A549 (cell line): ENCODE data around the gene GNGT2.

Source experiments
- EP300 ChIP-seq, 2 experiments: fragments of >200 bp; sonication (Bioruptor Twin); formaldehyde crosslinking; IDR thresholded peaks; 2 replicates in 1 of 2; 3 replicates in 1 of 2; pipeline ENCODE4 v1.6.1; 2016 to 2017
- MYC ChIP-seq: IDR thresholded peaks from 2 replicates; pipeline ENCODE4 v1.6.1; 2012; ENCODE audit warnings: mild to moderate bottlenecking, inconsistent platforms, low read length, improper control_type of control experiment, borderline replicate concordance
- TF ChIP-seq, protein P1 (sequence below): fragments of >200 bp; sonication (Bioruptor Twin); formaldehyde crosslinking; IDR thresholded peaks from 3 replicates; pipeline ENCODE4 v1.5.1; 2016

DNA sequence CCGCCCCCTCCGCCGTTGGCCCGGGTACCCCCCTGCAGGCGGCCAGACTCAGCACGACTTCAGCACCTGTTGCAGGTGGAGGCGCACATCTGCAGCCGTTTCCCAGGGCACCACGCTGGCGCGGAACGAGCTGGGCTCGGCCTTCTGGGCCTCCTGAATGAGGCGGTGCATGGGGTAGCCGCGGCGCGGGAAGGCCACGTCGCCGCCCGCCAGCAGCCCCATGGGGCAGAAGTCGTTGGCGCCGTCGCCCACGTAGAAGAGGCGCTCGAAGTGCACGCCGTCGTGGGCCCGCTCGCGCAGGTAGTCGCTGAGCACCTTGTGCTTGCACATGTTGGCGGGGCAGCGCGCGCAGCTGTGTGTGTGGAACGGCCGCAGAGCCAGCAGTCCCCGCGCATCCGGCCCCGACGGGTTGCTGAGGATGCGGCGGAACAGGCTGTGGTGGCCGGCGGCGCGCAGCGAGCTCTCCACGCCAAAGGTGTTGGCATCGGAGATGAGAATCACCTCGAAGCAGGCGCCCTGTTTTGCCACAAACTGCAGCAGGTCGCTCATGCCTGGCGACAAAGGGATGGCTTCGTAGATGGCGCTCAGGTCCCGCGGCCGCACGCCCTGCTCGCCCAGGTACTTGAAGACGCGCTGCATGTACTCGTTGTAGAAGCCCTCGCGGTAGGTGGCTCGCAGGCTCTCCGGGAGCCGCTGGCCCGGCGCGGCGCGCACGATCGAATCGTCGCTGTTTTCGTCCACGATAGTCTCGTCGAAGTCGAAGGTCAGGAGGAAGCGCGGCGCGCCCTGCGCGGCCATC lies 14.0 kb upstream of the GNGT2 start:
- TF ChIP-seq MYC: no peak
- no peak for TF ChIP-seq EP300 (IDR thresholded peaks at IDR 0.05)
- TF ChIP-seq, protein P1, sequence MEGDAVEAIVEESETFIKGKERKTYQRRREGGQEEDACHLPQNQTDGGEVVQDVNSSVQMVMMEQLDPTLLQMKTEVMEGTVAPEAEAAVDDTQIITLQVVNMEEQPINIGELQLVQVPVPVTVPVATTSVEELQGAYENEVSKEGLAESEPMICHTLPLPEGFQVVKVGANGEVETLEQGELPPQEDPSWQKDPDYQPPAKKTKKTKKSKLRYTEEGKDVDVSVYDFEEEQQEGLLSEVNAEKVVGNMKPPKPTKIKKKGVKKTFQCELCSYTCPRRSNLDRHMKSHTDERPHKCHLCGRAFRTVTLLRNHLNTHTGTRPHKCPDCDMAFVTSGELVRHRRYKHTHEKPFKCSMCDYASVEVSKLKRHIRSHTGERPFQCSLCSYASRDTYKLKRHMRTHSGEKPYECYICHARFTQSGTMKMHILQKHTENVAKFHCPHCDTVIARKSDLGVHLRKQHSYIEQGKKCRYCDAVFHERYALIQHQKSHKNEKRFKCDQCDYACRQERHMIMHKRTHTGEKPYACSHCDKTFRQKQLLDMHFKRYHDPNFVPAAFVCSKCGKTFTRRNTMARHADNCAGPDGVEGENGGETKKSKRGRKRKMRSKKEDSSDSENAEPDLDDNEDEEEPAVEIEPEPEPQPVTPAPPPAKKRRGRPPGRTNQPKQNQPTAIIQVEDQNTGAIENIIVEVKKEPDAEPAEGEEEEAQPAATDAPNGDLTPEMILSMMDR: no peak
